HCT116 (cell line): ENCODE measurements around the gene NEUROD6.

Experiments used
- CEBPB ChIP-seq: IDR thresholded peaks from 2 replicates; pipeline ENCODE4 v1.6.1; 2012; ENCODE audit warnings: low read depth
- CTCF ChIP-seq, 3 experiments: fragments of 200-600 bp in 1 of 3; sonication (generic) in 1 of 3; IDR thresholded peaks in 2 of 3; conservative IDR thresholded peaks in 1 of 3; 2 replicates each; pipeline ENCODE4 v1.5.1; 2012 to 2017; ENCODE audit warnings: low read depth in 2 of 3, low read length in 2 of 3, antibody characterized with exemption in 1 of 3, borderline replicate concordance in 1 of 3, control low read depth in 1 of 3, mild to moderate bottlenecking in 1 of 3, mixed read lengths in 1 of 3, mixed run types in 1 of 3, moderate library complexity in 1 of 3; ENCODE audit not compliant: insufficient read depth in 1 of 3
- EZH2 ChIP-seq: fragments of 200-600 bp; sonication (generic); IDR thresholded peaks from 2 replicates; pipeline ENCODE4 v1.6.1; 2017; ENCODE audit warnings: antibody characterized with exemption, mixed run types
- POLR2A ChIP-seq: IDR thresholded peaks from 2 replicates; pipeline ENCODE4 v1.7.0; 2011; ENCODE audit warnings: borderline replicate concordance; ENCODE audit not compliant: insufficient read depth, insufficient read length; ENCODE audit errors: extremely low read depth
- RAD21 ChIP-seq: IDR thresholded peaks from 2 replicates; pipeline ENCODE4 v1.6.1; 2012; ENCODE audit warnings: low read depth, mild to moderate bottlenecking
- SIN3A ChIP-seq: IDR thresholded peaks from 2 replicates; pipeline ENCODE4 v1.6.1; 2012; ENCODE audit warnings: low read depth
- SRF ChIP-seq: IDR thresholded peaks from 2 replicates; pipeline ENCODE4 v1.6.1; 2012; ENCODE audit warnings: low read depth
- ZNF274 ChIP-seq: fragments of 200-500 bp; sonication (Bioruptor generic); IDR thresholded peaks from 2 replicates; pipeline ENCODE4 v1.6.1; 2014; ENCODE audit warnings: mild to moderate bottlenecking, low read depth, low read length, inconsistent platforms
- TF ChIP-seq, protein P1 (sequence below): IDR thresholded peaks from 2 replicates; pipeline ENCODE4 v1.6.1; 2012
- TF ChIP-seq, protein P2 (sequence below): IDR thresholded peaks from 2 replicates; pipeline ENCODE4 v1.6.1; 2012

- TF ChIP-seq SIN3A (no peak), CEBPB (no peak), SRF (no peak), POLR2A (no peak), CTCF (IDR thresholded peaks at IDR 0.05 in 2 of 3, conservative IDR thresholded peaks at IDR 0.05 in 1 of 3; ENCODE audit: borderline replicate concordance in 1 of 3, insufficient read depth in 1 of 3, low read depth in 2 of 3, low read length in 2 of 3) (no peak), EZH2 (no peak), RAD21 (no peak), ZNF274 (no peak)
- TF ChIP-seq, protein P1, sequence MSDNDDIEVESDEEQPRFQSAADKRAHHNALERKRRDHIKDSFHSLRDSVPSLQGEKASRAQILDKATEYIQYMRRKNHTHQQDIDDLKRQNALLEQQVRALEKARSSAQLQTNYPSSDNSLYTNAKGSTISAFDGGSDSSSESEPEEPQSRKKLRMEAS: no peak
- TF ChIP-seq, protein P2, sequence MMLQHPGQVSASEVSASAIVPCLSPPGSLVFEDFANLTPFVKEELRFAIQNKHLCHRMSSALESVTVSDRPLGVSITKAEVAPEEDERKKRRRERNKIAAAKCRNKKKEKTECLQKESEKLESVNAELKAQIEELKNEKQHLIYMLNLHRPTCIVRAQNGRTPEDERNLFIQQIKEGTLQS: no peak
Measured at GRCh38 chr7:31368620-31369019, 28.1 kb upstream of the NEUROD6 start.
